Adrenal gland (tissue), 5 donors: ENCODE data around the gene RSL1D1.
"Not testable (repeated sequence)": the region's sequence is repeated elsewhere in the genome, so short reads cannot be mapped to it uniquely, and the experiment has no call there.

Source experiments
- POLR2A ChIP-seq, 2 donors: fragments of 450-650 bp; IDR thresholded peaks; one replicate each; pipeline ENCODE4 v1.6.1; 2017; ENCODE audit warnings: antibody characterized with exemption in 2 of 2, mild to moderate bottlenecking in 2 of 2, moderate library complexity in 1 of 2
- TF ChIP-seq, protein P1 (sequence below), 6 experiments: fragments of 450-650 bp in 4 of 6; fragments of 200-600 bp in 2 of 6; sonication (generic) in 1 of 6; IDR thresholded peaks; 1 replicate in 5 of 6; 2 replicates in 1 of 6; pipeline versions ENCODE4 v1.5.1 to v1.8.0; 2016 to 2021; ENCODE audit warnings: antibody characterized with exemption in 6 of 6, mild to moderate bottlenecking in 2 of 6, moderate library complexity in 1 of 6
- donor health status: DM: no; HTN: no; CAD: no.

GRCh38 chr16:11784980-11785599 lies 66.3 kb downstream of the RSL1D1 start:
- TF ChIP-seq, protein P1, sequence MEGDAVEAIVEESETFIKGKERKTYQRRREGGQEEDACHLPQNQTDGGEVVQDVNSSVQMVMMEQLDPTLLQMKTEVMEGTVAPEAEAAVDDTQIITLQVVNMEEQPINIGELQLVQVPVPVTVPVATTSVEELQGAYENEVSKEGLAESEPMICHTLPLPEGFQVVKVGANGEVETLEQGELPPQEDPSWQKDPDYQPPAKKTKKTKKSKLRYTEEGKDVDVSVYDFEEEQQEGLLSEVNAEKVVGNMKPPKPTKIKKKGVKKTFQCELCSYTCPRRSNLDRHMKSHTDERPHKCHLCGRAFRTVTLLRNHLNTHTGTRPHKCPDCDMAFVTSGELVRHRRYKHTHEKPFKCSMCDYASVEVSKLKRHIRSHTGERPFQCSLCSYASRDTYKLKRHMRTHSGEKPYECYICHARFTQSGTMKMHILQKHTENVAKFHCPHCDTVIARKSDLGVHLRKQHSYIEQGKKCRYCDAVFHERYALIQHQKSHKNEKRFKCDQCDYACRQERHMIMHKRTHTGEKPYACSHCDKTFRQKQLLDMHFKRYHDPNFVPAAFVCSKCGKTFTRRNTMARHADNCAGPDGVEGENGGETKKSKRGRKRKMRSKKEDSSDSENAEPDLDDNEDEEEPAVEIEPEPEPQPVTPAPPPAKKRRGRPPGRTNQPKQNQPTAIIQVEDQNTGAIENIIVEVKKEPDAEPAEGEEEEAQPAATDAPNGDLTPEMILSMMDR (IDR thresholded peaks at IDR 0.05) = not testable (repeated sequence)
- TF ChIP-seq POLR2A (IDR thresholded peaks at IDR 0.05) = not testable (repeated sequence)
